Measurements from ENCODE around the gene LOC101059915.

LOC101059915 gene

DNA sequence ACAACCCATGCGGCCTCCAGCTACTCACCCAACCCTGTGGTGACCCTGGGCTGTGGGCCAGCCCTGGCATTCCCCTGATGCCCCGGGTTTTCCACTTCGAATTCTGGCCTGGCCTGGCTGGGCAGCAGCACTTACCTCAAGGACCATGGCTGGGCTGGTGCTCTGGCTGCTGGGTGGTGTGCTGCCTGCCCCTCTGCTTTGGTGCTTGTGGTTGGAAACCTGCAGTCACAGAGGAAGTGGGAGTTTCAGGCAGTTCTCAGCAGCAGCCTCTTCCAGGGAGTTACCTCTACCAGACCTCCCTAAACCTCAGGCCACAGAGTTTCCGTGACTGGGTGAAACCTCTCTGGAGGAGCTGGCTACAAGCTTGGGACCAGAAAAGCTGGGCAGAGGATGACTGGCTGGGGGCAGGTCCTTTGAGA is 49.0 kb upstream of the LOC101059915 start, which contains the start of gene CXCR3 (continued):
- no peak for TF ChIP-seq FOXM1 (IDR thresholded peaks at IDR 0.05; ENCODE audit: low read depth, low read length)
- no peak for TF ChIP-seq EZH2 (IDR thresholded peaks at IDR 0.05; ENCODE audit: borderline replicate concordance, control insufficient read depth, low read depth, low read length)
- TF ChIP-seq IKZF2 (IDR thresholded peaks at IDR 0.05) = peak; percentile 99
- TF ChIP-seq, protein P1, sequence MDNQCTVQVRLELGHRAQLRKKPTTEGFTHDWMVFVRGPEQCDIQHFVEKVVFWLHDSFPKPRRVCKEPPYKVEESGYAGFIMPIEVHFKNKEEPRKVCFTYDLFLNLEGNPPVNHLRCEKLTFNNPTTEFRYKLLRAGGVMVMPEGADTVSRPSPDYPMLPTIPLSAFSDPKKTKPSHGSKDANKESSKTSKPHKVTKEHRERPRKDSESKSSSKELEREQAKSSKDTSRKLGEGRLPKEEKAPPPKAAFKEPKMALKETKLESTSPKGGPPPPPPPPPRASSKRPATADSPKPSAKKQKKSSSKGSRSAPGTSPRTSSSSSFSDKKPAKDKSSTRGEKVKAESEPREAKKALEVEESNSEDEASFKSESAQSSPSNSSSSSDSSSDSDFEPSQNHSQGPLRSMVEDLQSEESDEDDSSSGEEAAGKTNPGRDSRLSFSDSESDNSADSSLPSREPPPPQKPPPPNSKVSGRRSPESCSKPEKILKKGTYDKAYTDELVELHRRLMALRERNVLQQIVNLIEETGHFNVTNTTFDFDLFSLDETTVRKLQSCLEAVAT (IDR thresholded peaks at IDR 0.05) = peak; percentile 90
- TF ChIP-seq, protein P2, sequence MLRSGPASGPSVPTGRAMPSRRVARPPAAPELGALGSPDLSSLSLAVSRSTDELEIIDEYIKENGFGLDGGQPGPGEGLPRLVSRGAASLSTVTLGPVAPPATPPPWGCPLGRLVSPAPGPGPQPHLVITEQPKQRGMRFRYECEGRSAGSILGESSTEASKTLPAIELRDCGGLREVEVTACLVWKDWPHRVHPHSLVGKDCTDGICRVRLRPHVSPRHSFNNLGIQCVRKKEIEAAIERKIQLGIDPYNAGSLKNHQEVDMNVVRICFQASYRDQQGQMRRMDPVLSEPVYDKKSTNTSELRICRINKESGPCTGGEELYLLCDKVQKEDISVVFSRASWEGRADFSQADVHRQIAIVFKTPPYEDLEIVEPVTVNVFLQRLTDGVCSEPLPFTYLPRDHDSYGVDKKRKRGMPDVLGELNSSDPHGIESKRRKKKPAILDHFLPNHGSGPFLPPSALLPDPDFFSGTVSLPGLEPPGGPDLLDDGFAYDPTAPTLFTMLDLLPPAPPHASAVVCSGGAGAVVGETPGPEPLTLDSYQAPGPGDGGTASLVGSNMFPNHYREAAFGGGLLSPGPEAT (IDR thresholded peaks at IDR 0.05; ENCODE audit: low read depth) = peak; percentile 92
- TF ChIP-seq, protein P3, sequence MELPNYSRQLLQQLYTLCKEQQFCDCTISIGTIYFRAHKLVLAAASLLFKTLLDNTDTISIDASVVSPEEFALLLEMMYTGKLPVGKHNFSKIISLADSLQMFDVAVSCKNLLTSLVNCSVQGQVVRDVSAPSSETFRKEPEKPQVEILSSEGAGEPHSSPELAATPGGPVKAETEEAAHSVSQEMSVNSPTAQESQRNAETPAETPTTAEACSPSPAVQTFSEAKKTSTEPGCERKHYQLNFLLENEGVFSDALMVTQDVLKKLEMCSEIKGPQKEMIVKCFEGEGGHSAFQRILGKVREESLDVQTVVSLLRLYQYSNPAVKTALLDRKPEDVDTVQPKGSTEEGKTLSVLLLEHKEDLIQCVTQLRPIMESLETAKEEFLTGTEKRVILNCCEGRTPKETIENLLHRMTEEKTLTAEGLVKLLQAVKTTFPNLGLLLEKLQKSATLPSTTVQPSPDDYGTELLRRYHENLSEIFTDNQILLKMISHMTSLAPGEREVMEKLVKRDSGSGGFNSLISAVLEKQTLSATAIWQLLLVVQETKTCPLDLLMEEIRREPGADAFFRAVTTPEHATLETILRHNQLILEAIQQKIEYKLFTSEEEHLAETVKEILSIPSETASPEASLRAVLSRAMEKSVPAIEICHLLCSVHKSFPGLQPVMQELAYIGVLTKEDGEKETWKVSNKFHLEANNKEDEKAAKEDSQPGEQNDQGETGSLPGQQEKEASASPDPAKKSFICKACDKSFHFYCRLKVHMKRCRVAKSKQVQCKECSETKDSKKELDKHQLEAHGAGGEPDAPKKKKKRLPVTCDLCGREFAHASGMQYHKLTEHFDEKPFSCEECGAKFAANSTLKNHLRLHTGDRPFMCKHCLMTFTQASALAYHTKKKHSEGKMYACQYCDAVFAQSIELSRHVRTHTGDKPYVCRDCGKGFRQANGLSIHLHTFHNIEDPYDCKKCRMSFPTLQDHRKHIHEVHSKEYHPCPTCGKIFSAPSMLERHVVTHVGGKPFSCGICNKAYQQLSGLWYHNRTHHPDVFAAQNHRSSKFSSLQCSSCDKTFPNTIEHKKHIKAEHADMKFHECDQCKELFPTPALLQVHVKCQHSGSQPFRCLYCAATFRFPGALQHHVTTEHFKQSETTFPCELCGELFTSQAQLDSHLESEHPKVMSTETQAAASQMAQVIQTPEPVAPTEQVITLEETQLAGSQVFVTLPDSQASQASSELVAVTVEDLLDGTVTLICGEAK (IDR thresholded peaks at IDR 0.05; ENCODE audit: borderline replicate concordance) = no peak
- no peak for TF ChIP-seq HDGF (IDR thresholded peaks at IDR 0.05)
- TF ChIP-seq, protein P4, sequence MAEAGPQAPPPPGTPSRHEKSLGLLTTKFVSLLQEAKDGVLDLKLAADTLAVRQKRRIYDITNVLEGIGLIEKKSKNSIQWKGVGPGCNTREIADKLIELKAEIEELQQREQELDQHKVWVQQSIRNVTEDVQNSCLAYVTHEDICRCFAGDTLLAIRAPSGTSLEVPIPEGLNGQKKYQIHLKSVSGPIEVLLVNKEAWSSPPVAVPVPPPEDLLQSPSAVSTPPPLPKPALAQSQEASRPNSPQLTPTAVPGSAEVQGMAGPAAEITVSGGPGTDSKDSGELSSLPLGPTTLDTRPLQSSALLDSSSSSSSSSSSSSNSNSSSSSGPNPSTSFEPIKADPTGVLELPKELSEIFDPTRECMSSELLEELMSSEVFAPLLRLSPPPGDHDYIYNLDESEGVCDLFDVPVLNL (IDR thresholded peaks at IDR 0.05; ENCODE audit: low read depth, low read length) = no peak
- TF ChIP-seq, protein P5, sequence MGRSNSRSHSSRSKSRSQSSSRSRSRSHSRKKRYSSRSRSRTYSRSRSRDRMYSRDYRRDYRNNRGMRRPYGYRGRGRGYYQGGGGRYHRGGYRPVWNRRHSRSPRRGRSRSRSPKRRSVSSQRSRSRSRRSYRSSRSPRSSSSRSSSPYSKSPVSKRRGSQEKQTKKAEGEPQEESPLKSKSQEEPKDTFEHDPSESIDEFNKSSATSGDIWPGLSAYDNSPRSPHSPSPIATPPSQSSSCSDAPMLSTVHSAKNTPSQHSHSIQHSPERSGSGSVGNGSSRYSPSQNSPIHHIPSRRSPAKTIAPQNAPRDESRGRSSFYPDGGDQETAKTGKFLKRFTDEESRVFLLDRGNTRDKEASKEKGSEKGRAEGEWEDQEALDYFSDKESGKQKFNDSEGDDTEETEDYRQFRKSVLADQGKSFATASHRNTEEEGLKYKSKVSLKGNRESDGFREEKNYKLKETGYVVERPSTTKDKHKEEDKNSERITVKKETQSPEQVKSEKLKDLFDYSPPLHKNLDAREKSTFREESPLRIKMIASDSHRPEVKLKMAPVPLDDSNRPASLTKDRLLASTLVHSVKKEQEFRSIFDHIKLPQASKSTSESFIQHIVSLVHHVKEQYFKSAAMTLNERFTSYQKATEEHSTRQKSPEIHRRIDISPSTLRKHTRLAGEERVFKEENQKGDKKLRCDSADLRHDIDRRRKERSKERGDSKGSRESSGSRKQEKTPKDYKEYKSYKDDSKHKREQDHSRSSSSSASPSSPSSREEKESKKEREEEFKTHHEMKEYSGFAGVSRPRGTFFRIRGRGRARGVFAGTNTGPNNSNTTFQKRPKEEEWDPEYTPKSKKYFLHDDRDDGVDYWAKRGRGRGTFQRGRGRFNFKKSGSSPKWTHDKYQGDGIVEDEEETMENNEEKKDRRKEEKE (IDR thresholded peaks at IDR 0.05) = no peak
- TF ChIP-seq CBFB (IDR thresholded peaks at IDR 0.05; ENCODE audit: low read depth) = peak; percentile 90
- TF ChIP-seq, protein P6, sequence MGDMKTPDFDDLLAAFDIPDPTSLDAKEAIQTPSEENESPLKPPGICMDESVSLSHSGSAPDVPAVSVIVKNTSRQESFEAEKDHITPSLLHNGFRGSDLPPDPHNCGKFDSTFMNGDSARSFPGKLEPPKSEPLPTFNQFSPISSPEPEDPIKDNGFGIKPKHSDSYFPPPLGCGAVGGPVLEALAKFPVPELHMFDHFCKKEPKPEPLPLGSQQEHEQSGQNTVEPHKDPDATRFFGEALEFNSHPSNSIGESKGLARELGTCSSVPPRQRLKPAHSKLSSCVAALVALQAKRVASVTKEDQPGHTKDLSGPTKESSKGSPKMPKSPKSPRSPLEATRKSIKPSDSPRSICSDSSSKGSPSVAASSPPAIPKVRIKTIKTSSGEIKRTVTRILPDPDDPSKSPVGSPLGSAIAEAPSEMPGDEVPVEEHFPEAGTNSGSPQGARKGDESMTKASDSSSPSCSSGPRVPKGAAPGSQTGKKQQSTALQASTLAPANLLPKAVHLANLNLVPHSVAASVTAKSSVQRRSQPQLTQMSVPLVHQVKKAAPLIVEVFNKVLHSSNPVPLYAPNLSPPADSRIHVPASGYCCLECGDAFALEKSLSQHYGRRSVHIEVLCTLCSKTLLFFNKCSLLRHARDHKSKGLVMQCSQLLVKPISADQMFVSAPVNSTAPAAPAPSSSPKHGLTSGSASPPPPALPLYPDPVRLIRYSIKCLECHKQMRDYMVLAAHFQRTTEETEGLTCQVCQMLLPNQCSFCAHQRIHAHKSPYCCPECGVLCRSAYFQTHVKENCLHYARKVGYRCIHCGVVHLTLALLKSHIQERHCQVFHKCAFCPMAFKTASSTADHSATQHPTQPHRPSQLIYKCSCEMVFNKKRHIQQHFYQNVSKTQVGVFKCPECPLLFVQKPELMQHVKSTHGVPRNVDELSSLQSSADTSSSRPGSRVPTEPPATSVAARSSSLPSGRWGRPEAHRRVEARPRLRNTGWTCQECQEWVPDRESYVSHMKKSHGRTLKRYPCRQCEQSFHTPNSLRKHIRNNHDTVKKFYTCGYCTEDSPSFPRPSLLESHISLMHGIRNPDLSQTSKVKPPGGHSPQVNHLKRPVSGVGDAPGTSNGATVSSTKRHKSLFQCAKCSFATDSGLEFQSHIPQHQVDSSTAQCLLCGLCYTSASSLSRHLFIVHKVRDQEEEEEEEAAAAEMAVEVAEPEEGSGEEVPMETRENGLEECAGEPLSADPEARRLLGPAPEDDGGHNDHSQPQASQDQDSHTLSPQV (IDR thresholded peaks at IDR 0.05) = no peak
- no peak for TF ChIP-seq SIX5 (IDR thresholded peaks at IDR 0.05; ENCODE audit: low read depth, low read length, severe bottlenecking)
